Measurements from ENCODE around the gene NRIP2. TPM values are rescaled to one million over a fixed set of nuclear protein-coding genes. Genes with fewer than 3 reads are reported as not detected.

NRIP2 gene
- total RNA-seq, 1 donor from 2014 or later: 0.61 TPM

GRCh38 chr12:2842948-2843347 lies 8.1 kb upstream of the NRIP2 start:
- no peaks in the 10 kb centered on the region for H3K4me1 ChIP-seq
- no peaks in the 10 kb centered on the region for H3K9me3 ChIP-seq
- intact Hi-C loops (cut with DNase I): no loop called here
- H3K4me3 ChIP-seq: no peak overlapping the region
- no peak for TF ChIP-seq CTCF (IDR thresholded peaks at IDR 0.05)
- peaks cover 4% of the 10 kb centered on the region for H3K36me3 ChIP-seq
- H3K27me3 ChIP-seq: no peaks in the 10 kb centered on the region
- no peak overlapping the region for H3K27ac ChIP-seq
- ATAC-seq: no peak
- DNase-seq: no peak

GRCh38 chr12:2841056-2841650 lies 6.3 kb upstream of the NRIP2 start:
- no peaks in the 10 kb centered on the region for H3K9me3 ChIP-seq
- H3K4me3 ChIP-seq: no peak overlapping the region
- no peaks in the 10 kb centered on the region for H3K4me1 ChIP-seq
- ATAC-seq (no peak), DNase-seq (no peak)
- no peak for TF ChIP-seq CTCF (IDR thresholded peaks at IDR 0.05)
- no peaks in the 10 kb centered on the region for H3K27me3 ChIP-seq
- intact Hi-C loops (cut with DNase I): no loop called here
- no peak overlapping the region for H3K27ac ChIP-seq
- peaks cover 4% of the 10 kb centered on the region for H3K36me3 ChIP-seq

GRCh38 chr12:2836574-2836973 lies 1.7 kb upstream of the NRIP2 start:
- no peaks in the 10 kb centered on the region for H3K27me3 ChIP-seq
- H3K27ac ChIP-seq: no peak overlapping the region
- intact Hi-C loops (cut with DNase I): no loop called here
- no peak for TF ChIP-seq CTCF (IDR thresholded peaks at IDR 0.05)
- no peaks in the 10 kb centered on the region for H3K9me3 ChIP-seq
- peaks cover 7% of the 10 kb centered on the region for H3K4me1 ChIP-seq
- no peak overlapping the region for H3K4me3 ChIP-seq
- no peaks in the 10 kb centered on the region for H3K36me3 ChIP-seq
- DNase-seq: no peak
- ATAC-seq: no peak

- Histone ChIP-seq H3K4me1 (peaks cover 7% of the 10 kb centered on the region), H3K27ac (no peak overlapping the region), H3K4me3 (no peak overlapping the region), H3K27me3 (no peaks in the 10 kb centered on the region), H3K9me3 (no peaks in the 10 kb centered on the region), H3K36me3 (no peaks in the 10 kb centered on the region)
- no peak for ATAC-seq
- intact Hi-C loops (cut with DNase I): no loop called here
- no peak for TF ChIP-seq CTCF (IDR thresholded peaks at IDR 0.05)
- DNase-seq: no peak
Measured at GRCh38 chr12:2835691-2836403, 1.0 kb upstream of the NRIP2 start.

- Histone ChIP-seq H3K36me3 (peaks cover 4% of the 10 kb centered on the region), H3K9me3 (no peaks in the 10 kb centered on the region), H3K27ac (no peak overlapping the region), H3K4me3 (no peak overlapping the region), H3K4me1 (peaks cover 7% of the 10 kb centered on the region), H3K27me3 (no peaks in the 10 kb centered on the region)
- ATAC-seq (no peak), DNase-seq (no peak)
- TF ChIP-seq CTCF (IDR thresholded peaks at IDR 0.05): no peak
- intact Hi-C loops (cut with DNase I): no loop called here
Measured at GRCh38 chr12:2833810-2834209, 1.0 kb downstream of the NRIP2 start.
